ENCODE measurements around the gene CHMP5.

Gene CHMP5

GRCh38 chr9:33273266-33273971 is 8.6 kb downstream of the CHMP5 start:
- DNase-seq (ENCODE audit: insufficient read length, low spot score), result no peak
- no peak for TF ChIP-seq POLR2A (IDR thresholded peaks at IDR 0.05; ENCODE audit: low read depth, low read length)
- no peak for FAIRE-seq

- TF ChIP-seq POLR2A (IDR thresholded peaks at IDR 0.05; ENCODE audit: low read depth, low read length), result no peak
- DNase-seq (ENCODE audit: insufficient read length, low spot score) (no peak), FAIRE-seq (no peak)
Observed at GRCh38 chr9:33273972-33274328, 9.1 kb downstream of the CHMP5 start.

DNA sequence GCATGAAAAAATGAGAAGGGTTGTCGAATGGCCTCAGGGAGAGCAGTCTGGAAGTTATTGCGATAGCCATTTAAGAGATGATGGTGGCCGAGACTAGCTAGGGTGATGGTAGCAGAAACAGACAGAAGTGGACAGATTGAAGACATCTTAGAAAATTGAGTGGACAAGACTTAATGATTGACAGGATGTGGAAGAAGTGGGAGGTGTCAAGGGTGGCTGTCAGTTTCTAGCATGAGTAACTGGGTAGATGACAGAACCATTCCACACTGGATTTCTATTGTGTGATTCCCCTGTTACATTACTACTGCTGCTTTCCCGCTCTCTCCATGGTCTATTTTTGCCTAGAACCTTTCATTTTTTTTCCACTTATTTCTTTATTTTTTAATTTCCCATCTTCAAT is 12.6 kb downstream of the CHMP5 start:
- DNase-seq (ENCODE audit: insufficient read length, low spot score) (no peak), FAIRE-seq (no peak)
- TF ChIP-seq POLR2A (IDR thresholded peaks at IDR 0.05; ENCODE audit: low read depth, low read length), result no peak

DNA sequence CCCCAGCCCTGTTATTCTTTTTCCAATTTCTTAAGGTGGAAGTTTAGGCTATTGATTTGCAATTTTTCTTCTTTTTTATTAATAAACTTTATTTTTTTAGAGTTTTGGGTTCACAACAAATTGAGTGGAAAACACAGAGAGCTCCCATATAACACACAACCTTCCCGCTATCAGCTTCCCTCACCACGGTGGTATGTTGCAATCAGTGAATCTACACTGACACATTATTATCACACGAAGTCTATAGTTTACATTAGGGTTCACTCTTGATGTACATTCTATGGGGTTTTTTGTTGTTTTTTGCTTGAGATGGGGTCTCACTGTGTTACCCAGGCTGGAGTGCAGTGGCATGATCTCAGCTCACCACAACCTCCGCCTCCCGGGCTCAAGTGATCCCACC is 20.7 kb downstream of the CHMP5 start:
- TF ChIP-seq POLR2A (IDR thresholded peaks at IDR 0.05; ENCODE audit: low read depth, low read length), result no peak
- DNase-seq (ENCODE audit: insufficient read length, low spot score), result no peak
- FAIRE-seq, result no peak

- TF ChIP-seq POLR2A (IDR thresholded peaks at IDR 0.05; ENCODE audit: low read depth, low read length), result no peak
- no peak for FAIRE-seq
- DNase-seq (ENCODE audit: insufficient read length, low spot score), result peak; percentile 37
Observed at GRCh38 chr9:33287087-33287490, 22.2 kb downstream of the CHMP5 start.

- FAIRE-seq, result no peak
- TF ChIP-seq POLR2A (IDR thresholded peaks at IDR 0.05; ENCODE audit: low read depth, low read length), result no peak
Observed at GRCh38 chr9:33288235-33288634, 23.4 kb downstream of the CHMP5 start.

GRCh38 chr9:33288828-33289483 is 24.1 kb downstream of the CHMP5 start:
- DNase-seq (ENCODE audit: insufficient read length, low spot score) (no peak), FAIRE-seq (no peak)
- TF ChIP-seq POLR2A (IDR thresholded peaks at IDR 0.05; ENCODE audit: low read depth, low read length), result no peak

More at GRCh38 chr9:33288235-33288634, 23.4 kb downstream of the CHMP5 start:
- no peak for DNase-seq (ENCODE audit: insufficient read length, low spot score)

GRCh38 chr9:33289496-33289895 is 24.6 kb downstream of the CHMP5 start:
- no peak for TF ChIP-seq POLR2A (IDR thresholded peaks at IDR 0.05; ENCODE audit: low read depth, low read length)
- no peak for FAIRE-seq
- DNase-seq (ENCODE audit: insufficient read length, low spot score), result no peak

GRCh38 chr9:33289936-33290246 is 25.0 kb downstream of the CHMP5 start:
- no peak for TF ChIP-seq POLR2A (IDR thresholded peaks at IDR 0.05; ENCODE audit: low read depth, low read length)
- no peak for DNase-seq (ENCODE audit: insufficient read length, low spot score)
- FAIRE-seq, result no peak

DNA sequence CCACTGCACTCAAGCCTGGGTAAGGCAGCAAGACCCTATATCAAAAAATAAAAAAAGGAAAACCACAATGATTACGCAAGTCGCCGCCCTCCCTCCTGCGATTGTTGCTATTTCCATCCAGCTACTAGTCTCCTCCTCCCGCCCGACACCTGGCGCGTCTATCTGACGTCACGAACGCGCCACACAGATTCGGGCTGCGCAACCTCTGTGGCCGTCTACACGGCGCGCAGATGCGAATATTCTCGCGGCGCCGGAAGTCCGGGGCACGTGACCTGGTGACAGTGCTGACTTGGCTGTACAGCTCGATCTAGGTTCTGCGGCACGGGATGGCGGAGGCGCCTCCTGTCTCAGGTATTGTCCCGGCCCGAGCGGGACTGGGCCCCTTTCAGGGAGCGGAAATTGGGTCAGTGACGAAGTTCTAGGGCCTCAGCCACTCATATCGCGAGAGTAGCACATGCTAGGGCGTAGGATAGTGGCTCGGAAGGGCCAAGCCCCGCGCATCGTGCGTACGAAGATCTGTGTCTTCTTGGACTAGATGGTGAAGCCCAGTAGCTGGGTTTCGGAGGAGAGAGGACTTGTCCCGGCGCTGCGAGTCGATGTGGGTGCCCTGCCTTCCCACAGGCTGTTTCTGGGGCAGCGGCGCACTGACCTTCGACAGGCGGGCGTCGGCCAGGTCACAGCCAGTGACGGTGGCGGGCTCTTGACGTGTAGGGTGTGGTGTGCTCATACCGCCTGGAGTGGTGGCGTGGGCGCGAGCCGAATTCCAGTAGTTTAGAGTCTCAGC is 25.6 kb downstream of the CHMP5 start, which contains the start of gene NFX1:
Gene NFX1, plus strand, starts transcription at position 270 of the 784 bp plus-strand sequence. Its CDS starts 57 bp downstream, at position 327.
- TF ChIP-seq POLR2A (IDR thresholded peaks at IDR 0.05; ENCODE audit: low read depth, low read length), result peak; percentile 81
- FAIRE-seq (peak; percentile 67), DNase-seq (ENCODE audit: insufficient read length, low spot score) (peak; percentile 66)

- FAIRE-seq (no peak), DNase-seq (ENCODE audit: insufficient read length, low spot score) (no peak)
- TF ChIP-seq POLR2A (IDR thresholded peaks at IDR 0.05; ENCODE audit: low read depth, low read length), result no peak
Observed at GRCh38 chr9:33291031-33291397, 26.2 kb downstream of the CHMP5 start.

- no peak for DNase-seq (ENCODE audit: insufficient read length, low spot score)
- no peak for FAIRE-seq
Observed at GRCh38 chr9:33291901-33292300, 27.1 kb downstream of the CHMP5 start.

GRCh38 chr9:33293782-33294181 is 28.9 kb downstream of the CHMP5 start:
- FAIRE-seq (no peak), DNase-seq (ENCODE audit: insufficient read length, low spot score) (no peak)
- no peak for TF ChIP-seq POLR2A (IDR thresholded peaks at IDR 0.05; ENCODE audit: low read depth, low read length)

More at GRCh38 chr9:33291901-33292300, 27.1 kb downstream of the CHMP5 start:
- no peak for TF ChIP-seq POLR2A (IDR thresholded peaks at IDR 0.05; ENCODE audit: low read depth, low read length)

GRCh38 chr9:33294670-33295432 is 30.0 kb downstream of the CHMP5 start:
- FAIRE-seq (no peak), DNase-seq (ENCODE audit: insufficient read length, low spot score) (no peak)
- TF ChIP-seq POLR2A (IDR thresholded peaks at IDR 0.05; ENCODE audit: low read depth, low read length), result no peak

Data from H54 (cell line).